DMS79 (cell line): Measurements from ENCODE around the gene RNF114.
"Not testable (repeated sequence)": the region's sequence is repeated elsewhere in the genome, so short reads cannot be mapped to it uniquely, and the experiment has no call there.

ENCODE experiments used
- DNase-seq: peaks from one replicate; lab custom pipeline; 2025; lab: John Stamatoyannopoulos, UW

The RNF114 gene

GRCh38 chr20:49964964-49965780 lies 29.0 kb downstream of the RNF114 start:
- no peak for DNase-seq

DNA sequence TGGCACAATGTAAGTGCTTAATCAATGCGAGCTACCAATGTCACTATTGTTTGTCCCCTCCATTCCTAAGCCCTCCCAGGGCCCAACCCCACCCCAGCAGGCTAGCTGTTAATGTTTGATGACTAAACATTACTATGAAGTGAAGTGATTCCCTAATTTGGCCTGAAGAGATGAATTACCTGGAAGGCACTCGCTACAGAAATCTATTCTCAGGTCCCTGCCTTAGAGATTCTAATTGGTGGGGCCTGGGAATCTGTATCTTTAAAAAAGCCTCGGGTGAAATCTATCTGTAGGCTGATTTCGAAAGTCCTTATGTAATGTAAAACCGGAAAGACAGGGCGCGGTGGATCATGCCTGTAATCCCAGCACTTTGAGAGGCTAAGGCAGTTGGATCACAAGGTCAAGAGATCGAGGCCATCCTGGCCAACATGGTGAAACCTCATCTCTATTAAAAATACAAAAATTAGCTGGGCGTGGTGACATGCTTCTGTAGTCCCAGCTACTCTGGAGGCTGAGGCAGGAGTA lies 29.6 kb downstream of the RNF114 start:
- DNase-seq, result no peak

- DNase-seq, result no peak
These were observed 30.7 kb downstream of the RNF114 start for GRCh38 chr20:49966861-49967260.

DNA sequence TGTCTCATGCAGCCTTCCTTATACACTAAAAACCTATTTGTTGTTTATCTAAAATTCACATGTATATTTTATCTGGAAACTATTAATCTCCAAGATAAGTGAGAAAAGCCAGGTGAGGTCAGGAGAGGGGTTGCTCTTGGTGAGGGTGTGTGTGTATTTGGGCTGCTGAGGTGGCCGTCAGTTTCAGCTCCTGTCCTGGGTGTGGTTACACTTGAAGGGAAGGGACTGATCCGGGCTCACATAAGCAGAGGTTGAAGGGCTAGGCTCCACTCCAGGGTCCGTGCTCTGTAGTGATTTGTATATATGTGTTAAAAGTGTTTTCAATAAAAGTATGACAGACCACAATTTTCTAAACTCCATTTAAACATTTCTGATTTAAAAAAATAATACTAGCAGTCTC lies 33.0 kb downstream of the RNF114 start:
- DNase-seq, result no peak

GRCh38 chr20:49969946-49970345 lies 33.7 kb downstream of the RNF114 start:
- DNase-seq, result no peak

DNA sequence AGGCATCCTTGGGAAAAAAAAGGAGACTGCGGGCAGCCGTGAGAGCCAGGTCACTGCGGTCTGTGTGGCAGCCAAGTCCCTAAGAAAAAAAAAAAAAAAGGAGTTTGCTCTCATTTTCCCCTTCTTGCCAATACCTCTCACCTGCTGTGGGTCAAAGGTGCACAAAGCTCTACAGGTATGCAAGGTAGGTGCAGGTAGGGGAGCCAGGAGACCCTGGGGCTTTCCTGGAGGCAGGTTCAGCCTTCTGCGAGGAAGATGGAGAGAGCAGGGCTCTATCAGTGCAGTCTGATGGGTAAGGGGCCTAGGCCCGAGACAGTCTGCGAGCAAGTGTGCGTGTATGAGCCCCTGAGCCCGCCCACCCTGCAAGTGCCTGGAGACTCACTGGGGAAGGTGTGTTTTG lies 34.3 kb downstream of the RNF114 start:
- no peak for DNase-seq

DNA sequence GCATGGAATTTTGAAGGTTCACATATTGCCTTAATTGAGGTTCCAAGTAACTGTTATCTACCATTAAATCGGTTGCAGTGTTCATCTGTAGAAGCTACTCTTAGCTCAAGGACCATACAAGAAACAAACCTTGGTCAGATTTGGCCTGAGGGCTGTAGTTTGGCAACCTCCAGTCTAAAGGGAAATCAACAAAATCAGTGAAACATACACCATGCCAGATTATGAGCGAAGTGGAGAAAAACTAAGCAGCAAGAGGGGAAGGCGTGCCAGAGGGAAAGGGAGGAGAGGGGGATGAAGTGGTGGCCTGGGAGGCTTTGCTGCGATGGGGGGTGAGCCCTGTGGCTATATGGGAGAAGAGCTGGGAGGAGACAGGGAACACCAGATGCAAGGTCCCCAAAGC lies 37.8 kb downstream of the RNF114 start:
- no peak for DNase-seq

DNA sequence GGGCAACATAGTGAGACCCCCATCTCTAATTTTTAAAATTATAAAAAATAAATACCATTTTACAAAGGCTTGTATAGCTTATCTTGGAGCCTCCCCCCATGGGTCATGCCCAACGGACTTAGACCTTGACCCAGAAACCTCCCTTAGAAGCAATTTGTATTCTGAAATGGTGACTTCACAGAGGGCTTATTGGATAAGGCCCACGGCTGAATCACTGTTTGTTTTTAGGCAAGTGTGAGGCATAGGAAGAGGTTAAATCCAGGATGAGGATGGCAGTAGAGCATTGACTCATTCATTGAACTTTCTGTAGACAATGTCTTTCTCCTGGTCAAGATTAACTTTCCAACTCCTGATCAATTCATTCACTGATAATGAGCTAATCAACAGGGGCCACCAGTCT lies 40.3 kb downstream of the RNF114 start:
- no peak for DNase-seq

- not testable (repeated sequence) for DNase-seq
These were observed 41.5 kb downstream of the RNF114 start for GRCh38 chr20:49977740-49978139.

DNA sequence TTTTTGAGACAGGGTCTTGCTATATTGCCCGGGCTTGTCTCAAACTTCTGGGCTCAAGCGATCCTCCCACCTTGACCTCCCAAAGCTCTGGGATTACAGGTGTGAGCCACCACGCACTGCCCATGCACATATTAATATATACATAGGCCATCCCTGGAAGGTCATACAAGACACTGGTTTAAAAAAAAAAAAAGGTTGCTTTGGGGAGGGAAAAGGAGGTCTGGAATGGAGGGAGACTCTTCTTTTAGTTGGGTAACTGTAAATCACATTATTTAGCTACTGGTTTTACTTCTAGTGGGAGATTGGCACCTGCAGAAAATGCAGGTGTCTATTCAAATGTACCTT lies 42.5 kb downstream of the RNF114 start:
- DNase-seq, result no peak

DNA sequence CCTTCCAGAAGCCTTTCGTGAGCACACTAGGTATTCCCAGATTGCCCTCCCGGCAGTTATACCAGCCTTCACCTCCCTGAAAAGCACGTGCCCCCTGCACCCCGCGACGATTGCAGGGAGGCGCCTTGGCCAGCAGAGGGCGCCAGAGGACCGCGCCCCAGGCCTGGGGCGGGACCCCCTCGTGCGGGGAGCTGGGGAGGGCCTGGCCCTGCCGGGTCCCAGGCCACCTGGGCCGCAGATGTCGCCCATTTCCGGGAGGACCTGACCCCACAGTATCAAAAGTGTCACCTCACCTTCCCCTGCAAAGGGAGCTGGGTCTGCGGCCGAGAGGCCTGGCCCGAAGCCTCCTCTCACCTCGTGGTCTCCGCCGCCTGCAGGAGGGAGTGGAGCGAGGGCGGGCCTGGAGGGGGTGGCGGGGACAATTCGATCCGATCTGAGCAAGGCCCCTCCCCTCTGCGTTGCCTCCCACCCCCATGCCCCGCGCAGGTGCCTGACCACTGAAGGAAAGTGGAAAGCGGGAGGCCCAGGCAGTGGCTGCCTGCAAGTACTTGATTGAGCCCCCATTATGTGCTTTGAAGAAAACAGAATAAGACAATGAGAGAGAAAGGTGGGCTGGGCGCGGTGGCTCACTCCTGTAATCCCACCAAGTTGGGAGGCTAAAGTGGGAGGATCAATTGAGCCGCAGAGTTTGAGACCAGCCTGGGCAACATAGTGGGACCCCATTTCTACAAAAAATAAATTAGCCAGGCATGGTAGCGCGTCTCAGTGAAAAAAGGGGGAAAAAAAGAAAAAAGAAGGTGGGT lies 43.0 kb downstream of the RNF114 start:
- DNase-seq, result no peak

GRCh38 chr20:49980140-49981008 lies 44.2 kb downstream of the RNF114 start:
- no peak for DNase-seq

DNA sequence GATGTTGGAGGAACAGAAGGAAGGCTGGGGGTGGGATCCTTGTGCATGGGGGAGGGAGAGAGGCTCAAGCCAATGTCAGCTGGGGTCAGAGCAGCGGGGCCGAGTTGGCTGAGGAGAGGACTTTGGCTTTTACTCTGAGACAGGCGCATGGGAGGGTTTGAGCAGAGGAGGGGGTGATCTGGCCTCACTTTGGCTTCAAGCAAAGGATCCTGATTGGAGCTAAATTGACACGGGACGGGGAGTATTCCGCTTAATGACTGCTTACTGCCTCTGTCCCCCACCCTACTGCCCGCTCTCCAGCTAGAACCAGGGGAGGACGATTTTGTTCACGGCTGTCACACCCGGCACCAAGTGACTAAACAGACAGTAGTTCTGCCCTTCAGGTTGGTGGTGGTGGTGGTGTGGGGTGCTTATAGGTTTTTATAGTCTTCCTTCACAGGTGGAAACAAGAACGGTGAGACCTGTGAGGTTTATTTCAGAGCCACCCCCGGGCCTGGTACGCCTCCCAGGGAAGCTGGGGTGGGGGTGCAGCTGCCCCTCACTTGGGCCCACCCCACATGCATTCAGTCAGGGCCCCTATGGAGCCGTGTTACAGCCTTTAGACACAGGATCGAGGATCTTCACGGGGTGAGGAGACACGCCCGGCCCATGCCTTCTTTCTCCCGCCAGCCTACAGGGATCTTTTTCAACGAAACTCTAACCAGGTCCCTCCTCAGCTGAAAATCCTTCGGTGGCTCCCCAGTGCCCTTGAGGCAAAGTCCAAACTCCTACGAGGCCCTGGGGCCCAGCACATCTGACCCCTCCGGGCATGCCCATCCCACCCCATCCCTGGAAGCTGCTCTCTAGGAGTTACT lies 45.2 kb downstream of the RNF114 start:
- no peak for DNase-seq

GRCh38 chr20:49982072-49982345 lies 45.8 kb downstream of the RNF114 start:
- DNase-seq, result no peak

GRCh38 chr20:49982346-49983122 lies 46.3 kb downstream of the RNF114 start, which contains the start of gene SNAI1:
Gene SNAI1, plus strand, starts transcription at chr20:49982980. Its CDS starts 80 bp downstream, at chr20:49983060.
- DNase-seq, result peak; percentile 64

DNA sequence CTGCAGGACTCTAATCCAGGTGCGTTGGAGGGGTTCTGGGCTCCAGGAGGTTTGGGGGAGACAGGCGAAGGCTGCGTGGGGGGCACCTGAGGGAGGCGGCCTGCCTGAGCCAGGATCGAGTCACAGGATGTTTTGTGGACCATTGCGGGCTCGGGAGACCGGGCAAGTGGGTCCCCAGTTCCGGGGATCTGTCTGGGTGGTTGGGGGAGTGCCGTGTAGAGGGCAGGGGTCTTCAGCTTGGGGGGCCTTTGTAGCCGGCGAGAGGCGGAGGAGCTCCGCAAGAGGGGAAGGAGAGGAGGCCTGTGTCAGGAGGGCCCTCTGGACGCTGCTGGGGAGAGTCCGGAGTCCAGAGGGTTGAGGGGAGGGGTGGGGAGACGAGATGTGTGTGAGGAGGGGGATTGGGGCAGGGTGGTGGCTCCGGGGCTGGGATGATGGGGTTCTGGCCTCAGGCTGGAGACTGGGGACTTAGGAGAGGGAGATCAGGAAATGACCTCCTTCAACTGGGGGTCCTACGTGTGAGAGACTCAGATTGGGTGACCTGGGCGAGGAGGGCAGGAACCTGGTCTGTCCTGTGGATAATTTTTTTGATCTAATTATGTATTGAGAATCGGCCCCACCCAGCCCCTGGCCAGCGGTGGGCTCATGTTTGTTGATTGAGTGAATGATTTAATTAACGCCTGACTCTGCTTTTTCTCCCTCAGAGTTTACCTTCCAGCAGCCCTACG lies 47.1 kb downstream of the RNF114 start:
- DNase-seq, result no peak

DNA sequence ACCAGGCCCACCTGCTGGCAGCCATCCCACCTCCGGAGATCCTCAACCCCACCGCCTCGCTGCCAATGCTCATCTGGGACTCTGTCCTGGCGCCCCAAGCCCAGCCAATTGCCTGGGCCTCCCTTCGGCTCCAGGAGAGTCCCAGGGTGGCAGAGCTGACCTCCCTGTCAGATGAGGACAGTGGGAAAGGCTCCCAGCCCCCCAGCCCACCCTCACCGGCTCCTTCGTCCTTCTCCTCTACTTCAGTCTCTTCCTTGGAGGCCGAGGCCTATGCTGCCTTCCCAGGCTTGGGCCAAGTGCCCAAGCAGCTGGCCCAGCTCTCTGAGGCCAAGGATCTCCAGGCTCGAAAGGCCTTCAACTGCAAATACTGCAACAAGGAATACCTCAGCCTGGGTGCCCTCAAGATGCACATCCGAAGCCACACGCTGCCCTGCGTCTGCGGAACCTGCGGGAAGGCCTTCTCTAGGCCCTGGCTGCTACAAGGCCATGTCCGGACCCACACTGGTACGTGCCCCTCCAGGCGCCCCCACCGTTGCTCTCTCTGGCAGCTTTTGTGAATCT lies 47.7 kb downstream of the RNF114 start:
- no peak for DNase-seq

DNA sequence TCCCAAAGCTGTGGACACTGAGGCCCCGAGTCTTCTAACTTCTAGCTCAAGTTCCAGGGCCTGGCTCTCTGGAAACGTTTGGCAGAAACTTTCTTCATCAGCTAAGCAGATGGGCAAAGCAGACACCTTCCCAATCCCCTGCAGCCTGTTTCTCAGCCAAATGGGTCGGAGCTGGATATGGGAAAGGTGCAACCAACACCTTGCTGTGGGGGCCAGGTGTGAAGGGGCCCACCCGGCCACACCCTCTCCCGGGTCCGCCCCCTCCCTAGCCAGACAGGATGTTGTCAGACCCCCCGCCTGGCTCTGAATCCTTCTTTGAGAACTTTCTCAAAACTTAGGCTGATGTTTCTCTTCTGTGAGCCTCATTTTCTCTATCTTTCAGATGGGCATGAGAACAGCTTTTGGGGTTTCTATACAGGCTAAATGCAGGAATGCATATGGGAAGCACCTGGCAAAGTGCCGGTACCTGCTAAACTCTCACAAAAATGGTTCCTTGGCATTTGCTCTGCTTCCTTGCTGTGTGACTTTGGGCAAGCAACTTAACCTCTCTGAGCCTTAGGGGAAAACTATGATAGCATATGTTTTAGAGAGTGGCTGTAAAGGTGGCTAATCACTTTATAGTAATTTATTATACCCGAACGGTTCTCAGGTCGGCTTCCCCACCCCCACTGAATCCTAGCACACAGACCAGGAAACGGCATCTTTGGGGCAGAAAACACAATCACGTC lies 48.4 kb downstream of the RNF114 start:
- DNase-seq, result no peak

DNA sequence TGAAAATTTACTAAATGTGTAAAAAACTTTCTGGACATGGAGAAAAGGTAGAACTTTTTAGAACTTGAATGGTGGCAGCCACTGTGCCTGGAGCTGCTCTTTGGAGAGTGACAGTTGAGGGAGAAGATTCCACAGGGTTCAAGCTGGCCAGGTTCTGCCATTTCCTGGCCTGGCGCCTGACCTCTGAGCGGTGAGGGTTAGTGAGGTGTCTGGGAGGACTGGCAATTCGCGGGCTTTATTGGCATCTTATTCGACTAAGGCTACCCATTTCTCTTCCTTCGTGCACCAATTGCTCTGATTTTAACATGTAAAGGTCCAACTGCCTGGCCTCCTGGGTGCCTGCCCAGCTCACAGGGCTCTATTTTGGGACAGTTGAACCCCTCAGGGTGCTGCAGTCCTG lies 49.0 kb downstream of the RNF114 start:
- no peak for DNase-seq
